ENCODE results near the gene PLTP.

PLTP gene

DNA sequence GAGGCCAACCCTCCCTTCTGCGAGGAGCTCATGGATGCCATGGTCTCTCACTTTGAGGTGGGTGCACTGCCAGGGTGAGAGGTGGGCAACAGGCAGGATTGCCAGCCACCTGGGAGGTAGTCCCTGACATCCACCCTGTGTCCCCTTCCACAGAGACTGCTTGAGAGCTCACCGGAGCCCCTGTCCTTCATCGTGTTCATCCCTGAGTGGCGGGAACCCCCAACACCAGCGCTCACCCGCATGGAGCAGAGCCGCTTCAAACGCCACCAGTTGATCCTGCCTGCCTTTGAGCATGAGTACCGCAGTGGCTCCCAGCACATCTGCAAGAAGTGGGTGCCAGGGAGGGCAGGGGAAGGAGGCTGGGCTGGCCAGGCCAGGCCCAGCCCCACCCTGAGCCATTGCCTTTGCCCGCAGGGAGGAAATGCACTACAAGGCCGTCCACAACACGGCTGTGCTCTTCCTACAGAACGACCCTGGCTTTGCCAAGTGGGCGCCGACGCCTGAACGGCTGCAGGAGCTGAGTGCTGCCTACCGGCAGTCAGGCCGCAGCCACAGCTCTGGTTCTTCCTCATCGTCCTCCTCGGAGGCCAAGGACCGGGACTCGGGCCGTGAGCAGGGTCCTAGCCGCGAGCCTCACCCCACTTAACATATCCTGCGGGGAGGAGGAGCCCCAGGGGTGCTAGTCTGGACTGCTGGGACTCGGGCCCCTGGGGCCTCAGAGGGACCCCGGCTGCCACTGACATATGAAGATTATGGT, 35.3 kb upstream of the PLTP start:
- TF ChIP-seq, protein P1, sequence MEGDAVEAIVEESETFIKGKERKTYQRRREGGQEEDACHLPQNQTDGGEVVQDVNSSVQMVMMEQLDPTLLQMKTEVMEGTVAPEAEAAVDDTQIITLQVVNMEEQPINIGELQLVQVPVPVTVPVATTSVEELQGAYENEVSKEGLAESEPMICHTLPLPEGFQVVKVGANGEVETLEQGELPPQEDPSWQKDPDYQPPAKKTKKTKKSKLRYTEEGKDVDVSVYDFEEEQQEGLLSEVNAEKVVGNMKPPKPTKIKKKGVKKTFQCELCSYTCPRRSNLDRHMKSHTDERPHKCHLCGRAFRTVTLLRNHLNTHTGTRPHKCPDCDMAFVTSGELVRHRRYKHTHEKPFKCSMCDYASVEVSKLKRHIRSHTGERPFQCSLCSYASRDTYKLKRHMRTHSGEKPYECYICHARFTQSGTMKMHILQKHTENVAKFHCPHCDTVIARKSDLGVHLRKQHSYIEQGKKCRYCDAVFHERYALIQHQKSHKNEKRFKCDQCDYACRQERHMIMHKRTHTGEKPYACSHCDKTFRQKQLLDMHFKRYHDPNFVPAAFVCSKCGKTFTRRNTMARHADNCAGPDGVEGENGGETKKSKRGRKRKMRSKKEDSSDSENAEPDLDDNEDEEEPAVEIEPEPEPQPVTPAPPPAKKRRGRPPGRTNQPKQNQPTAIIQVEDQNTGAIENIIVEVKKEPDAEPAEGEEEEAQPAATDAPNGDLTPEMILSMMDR (IDR thresholded peaks at IDR 0.05; ENCODE audit: low read depth, low read length, missing control alignments), result no peak
- DNase-seq (ENCODE audit: low read depth), result no peak
- no peak overlapping the region for H3K4me3 ChIP-seq (ENCODE audit: low read depth, low read length)

- DNase-seq (ENCODE audit: low read depth), result no peak
- H3K4me3 ChIP-seq (ENCODE audit: low read depth, low read length), result no peak overlapping the region
- TF ChIP-seq, protein P1 (IDR thresholded peaks at IDR 0.05; ENCODE audit: low read depth, low read length, missing control alignments), result no peak
Observed at GRCh38 chr20:45946149-45946970, 34.4 kb upstream of the PLTP start.

DNA sequence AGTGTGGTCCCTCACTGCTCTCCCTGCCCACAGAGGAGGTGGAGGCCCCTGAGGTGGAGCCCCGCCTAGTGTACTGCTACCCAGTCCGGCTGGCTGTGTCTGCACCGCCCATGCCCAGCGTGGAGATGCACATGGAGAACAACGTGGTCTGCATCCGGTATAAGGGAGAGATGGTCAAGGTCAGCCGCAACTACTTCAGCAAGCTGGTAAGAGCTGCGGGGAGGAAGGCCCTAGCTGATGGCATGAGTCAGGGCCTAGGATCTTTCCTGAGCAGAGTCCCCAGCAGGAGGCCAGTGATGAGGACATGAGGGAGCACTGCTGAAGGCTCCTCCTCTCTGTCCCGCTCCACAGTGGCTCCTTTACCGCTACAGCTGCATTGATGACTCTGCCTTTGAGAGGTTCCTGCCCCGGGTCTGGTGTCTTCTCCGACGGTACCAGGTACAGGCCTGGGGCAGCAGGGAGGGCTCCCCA, 33.8 kb upstream of the PLTP start:
- TF ChIP-seq, protein P1 (IDR thresholded peaks at IDR 0.05; ENCODE audit: low read depth, low read length, missing control alignments), result no peak
- no peak for DNase-seq (ENCODE audit: low read depth)
- no peak overlapping the region for H3K4me3 ChIP-seq (ENCODE audit: low read depth, low read length)

DNA sequence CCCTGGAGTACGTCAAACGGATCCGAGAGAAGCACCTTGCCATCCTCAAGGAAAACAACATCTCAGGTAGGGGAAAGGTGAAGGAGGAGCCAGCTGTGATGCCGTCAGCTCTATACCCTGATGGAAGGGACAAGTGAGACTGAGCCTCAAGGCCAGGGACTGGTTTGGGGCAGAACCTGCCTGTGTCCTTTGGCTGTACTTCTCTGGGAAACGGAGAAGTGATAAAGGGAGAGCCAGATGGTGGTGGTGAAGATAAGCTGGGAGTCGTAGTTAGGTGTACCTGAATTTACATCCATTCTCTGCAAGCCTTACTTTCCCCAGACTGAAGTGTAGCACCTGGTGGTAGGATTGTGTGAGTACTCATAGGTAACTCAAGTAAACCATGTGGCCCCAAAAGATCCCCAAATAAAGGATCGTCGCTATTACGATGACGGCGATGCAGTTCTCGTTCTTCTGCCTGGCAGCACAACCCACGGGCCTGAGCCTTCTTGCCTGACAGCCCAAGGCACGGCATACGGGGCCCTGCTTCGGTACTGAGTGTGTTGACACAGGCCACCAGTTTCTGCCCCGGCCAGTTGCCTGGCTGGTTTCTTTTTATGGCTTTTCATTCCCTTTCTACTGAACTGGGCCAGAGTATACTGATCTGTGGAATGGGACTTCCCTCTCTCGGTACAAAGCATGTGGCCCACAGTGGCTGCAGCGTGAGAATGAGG, 33.2 kb upstream of the PLTP start:
- no peak for DNase-seq (ENCODE audit: low read depth)
- H3K4me3 ChIP-seq (ENCODE audit: low read depth, low read length), result no peak overlapping the region
- TF ChIP-seq, protein P1 (IDR thresholded peaks at IDR 0.05; ENCODE audit: low read depth, low read length, missing control alignments), result no peak

DNA sequence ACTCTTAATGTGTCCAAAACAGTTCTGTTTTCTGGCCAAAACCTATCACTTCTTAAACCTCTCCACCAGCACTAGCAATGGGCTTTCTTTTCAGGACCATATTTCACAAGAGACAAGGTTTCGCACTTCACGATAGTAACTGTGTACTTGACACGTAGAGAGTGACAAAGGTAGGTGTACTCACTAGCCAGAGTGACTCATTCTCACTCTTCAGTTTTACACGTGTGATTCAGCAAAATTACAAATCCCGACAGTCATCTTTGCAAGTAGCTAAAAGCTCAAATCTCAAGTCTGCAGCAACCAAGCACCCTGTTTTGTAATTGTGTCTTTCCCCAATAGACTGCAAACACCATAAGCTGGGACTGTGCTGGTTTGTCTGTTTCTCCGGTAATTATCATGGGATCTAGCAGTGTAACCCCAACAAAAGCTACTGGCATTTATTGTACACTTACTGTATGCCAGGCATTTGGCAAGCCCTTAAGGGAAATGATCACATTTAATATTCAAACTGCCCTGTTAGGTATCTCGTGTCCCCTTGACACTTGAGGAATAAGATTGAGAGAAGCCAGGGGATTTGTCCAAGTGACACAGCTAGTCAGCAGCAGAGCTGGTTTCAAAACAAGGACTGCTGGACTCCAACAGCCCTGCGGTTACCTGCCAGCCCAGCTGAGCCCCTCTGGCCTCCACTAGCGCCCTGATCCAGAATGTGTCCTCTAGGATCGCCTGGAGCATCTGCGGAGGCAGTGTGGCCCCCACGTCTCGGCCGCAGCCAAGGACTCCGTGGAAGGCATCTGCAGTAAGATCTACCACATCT, 32.4 kb upstream of the PLTP start:
- DNase-seq (ENCODE audit: low read depth), result no peak

More for the DNA sequence above, 32.4 kb upstream of the PLTP start:
- TF ChIP-seq, protein P1 (IDR thresholded peaks at IDR 0.05; ENCODE audit: low read depth, low read length, missing control alignments), result no peak
- no peak overlapping the region for H3K4me3 ChIP-seq (ENCODE audit: low read depth, low read length)

Data from GM12864 (cell line).